HG03432 (cell line): ENCODE data around the gene ADGRF1.

ENCODE experiments used
- ATAC-seq: cut with Tn5 transposase; IDR thresholded peaks from one replicate; pipeline ENCODE4 v1.9.1; 2021; ENCODE audit warnings: mild to moderate bottlenecking, moderate library complexity; ENCODE audit not compliant: unreplicated experiment

The ADGRF1 gene

GRCh38 chr6:46985943-46986342 lies 56.2 kb downstream of the ADGRF1 start:
- no peak for ATAC-seq

GRCh38 chr6:46983007-46983411 lies 59.1 kb downstream of the ADGRF1 start:
- ATAC-seq: no peak

GRCh38 chr6:46979206-46979605 lies 62.9 kb downstream of the ADGRF1 start:
- ATAC-seq: no peak

GRCh38 chr6:46974786-46975185 lies 67.3 kb downstream of the ADGRF1 start:
- ATAC-seq: no peak

- no peak for ATAC-seq
These were observed 69.1 kb downstream of the ADGRF1 start for GRCh38 chr6:46973029-46973428.

- ATAC-seq: no peak
These were observed 69.6 kb downstream of the ADGRF1 start for GRCh38 chr6:46972531-46972930.

- ATAC-seq: no peak
These were observed 72.9 kb downstream of the ADGRF1 start for GRCh38 chr6:46969206-46969605.

- no peak for ATAC-seq
These were observed 74.2 kb downstream of the ADGRF1 start for GRCh38 chr6:46967826-46968349.

- no peak for ATAC-seq
These were observed 77.2 kb downstream of the ADGRF1 start for GRCh38 chr6:46964716-46965519.

GRCh38 chr6:46963626-46964025 lies 78.5 kb downstream of the ADGRF1 start:
- no peak for ATAC-seq

- ATAC-seq: no peak
These were observed 79.1 kb downstream of the ADGRF1 start for GRCh38 chr6:46963039-46963438.

- no peak for ATAC-seq
These were observed 80.4 kb downstream of the ADGRF1 start for GRCh38 chr6:46961711-46962110.

- no peak for ATAC-seq
These were observed 80.9 kb downstream of the ADGRF1 start for GRCh38 chr6:46961232-46961631.

- ATAC-seq: no peak
These were observed 82.7 kb downstream of the ADGRF1 start for GRCh38 chr6:46959419-46959818.

- no peak for ATAC-seq
These were observed 85.7 kb downstream of the ADGRF1 start for GRCh38 chr6:46956409-46956808.

GRCh38 chr6:46954837-46955451 lies 87.2 kb downstream of the ADGRF1 start:
- ATAC-seq: no peak

GRCh38 chr6:46953921-46954320 lies 88.2 kb downstream of the ADGRF1 start:
- ATAC-seq: no peak

- no peak for ATAC-seq
These were observed 92.4 kb downstream of the ADGRF1 start for GRCh38 chr6:46949632-46950280.

- ATAC-seq: no peak
These were observed 93.4 kb downstream of the ADGRF1 start for GRCh38 chr6:46948699-46949098.
